Activated naive CD8-positive, alpha-beta T cell treated with anti-CD3 and anti-CD28 coated beads, Interleukin-2, amount 10 ng/mL, durations not matched to agents 7 days and 5 days (primary cell): Measurements from ENCODE around the gene CSRP1. TPM values are rescaled to one million over a fixed set of nuclear protein-coding genes. Genes with fewer than 3 reads are reported as not detected.
A peak's percentile ranks its signal among the peaks of the same experiment; 100 is the strongest.

Experiments used
- ATAC-seq: fragments of 150-1000 bp; cut with Tn5 transposase; one replicate; pipeline ENCODE4 v1.10.0; 2021; ENCODE audit warnings: low read depth, moderate library complexity
- POLR2A ChIA-PET: fragments of 350-600 bp; sonication (Branson Sonifier 250); formaldehyde crosslinking; loops from one replicate; lab custom pipeline; 2021; ENCODE audit warnings: antibody characterized with exemption; lab: Charles Lee
- DNase-seq: peaks from one replicate; pipeline ENCODE4 v3.0.0; 2021
- H3K27ac Mint-ChIP-seq: one replicate; pipeline ENCODE4 v1.8.0; 2022; ENCODE audit warnings: mild to moderate bottlenecking, mixed read lengths
- H3K27me3 Mint-ChIP-seq: one replicate; pipeline ENCODE4 v1.8.0; 2022; ENCODE audit warnings: mild to moderate bottlenecking, moderate library complexity, mixed read lengths
- H3K36me3 Mint-ChIP-seq: one replicate; pipeline ENCODE4 v1.8.0; 2021; ENCODE audit warnings: mild to moderate bottlenecking, mixed read lengths
- H3K4me1 Mint-ChIP-seq: one replicate; pipeline ENCODE4 v1.8.0; 2021; ENCODE audit warnings: mixed read lengths
- H3K4me3 Mint-ChIP-seq: one replicate; pipeline ENCODE4 v1.8.0; 2022; ENCODE audit warnings: mild to moderate bottlenecking, moderate library complexity, mixed read lengths
- H3K9me3 Mint-ChIP-seq: one replicate; pipeline ENCODE4 v1.8.0; 2021; ENCODE audit warnings: mixed read lengths
- total RNA-seq, 2 experiments: library from RNA; stranded (reverse); gene quantifications; one replicate each; pipeline ENCODE4 v1.2.3, GENCODE V29; 2021

CSRP1 gene
- total RNA-seq, 2 experiments from 2014 or later = 61.2 to 66.0 TPM

DNA sequence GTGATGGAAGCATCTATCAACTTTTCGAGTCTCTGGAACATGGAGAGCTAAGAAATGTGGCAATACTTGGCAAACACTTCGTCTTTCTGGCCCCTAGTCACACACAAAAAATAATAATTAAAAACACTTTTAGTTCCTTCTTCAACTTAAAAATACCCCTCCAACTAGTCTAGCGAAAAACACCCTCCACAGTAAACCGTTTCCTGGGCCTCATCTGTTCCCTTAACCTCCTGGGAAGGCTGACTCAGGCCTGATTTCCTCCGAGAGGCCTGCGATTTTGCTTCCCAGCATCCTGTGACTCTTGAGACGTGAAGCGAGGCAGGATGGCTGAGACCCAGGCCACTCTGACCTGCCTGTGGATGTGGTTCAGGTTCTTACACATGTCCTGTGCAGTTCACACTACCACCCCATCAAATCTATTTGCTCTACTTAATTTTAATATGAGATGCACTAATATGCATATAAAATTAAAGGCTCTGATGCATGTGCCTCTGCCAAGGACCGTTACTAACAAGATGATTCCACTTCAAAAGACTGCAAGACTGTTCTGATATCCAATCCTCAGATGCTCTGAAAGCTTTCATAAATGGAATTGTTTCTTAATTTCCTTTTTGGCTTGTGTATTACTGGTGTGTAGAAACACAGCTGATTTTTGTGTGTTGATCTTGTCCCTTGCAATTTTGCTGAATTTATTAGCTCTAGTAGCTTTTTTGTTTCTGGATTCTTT lies 35.5 kb upstream of the CSRP1 start:
- peaks cover 12% of the 10 kb centered on the region for H3K4me1 Mint-ChIP-seq
- POLR2A ChIA-PET = no interaction called here
- H3K4me3 Mint-ChIP-seq = no peak overlapping the region
- no peak for ATAC-seq
- H3K27ac Mint-ChIP-seq = no peak overlapping the region
- H3K9me3 Mint-ChIP-seq = no peaks in the 10 kb centered on the region
- H3K27me3 Mint-ChIP-seq = peaks cover 75% of the 10 kb centered on the region
- no peaks in the 10 kb centered on the region for H3K36me3 Mint-ChIP-seq
- DNase-seq = no peak

DNA sequence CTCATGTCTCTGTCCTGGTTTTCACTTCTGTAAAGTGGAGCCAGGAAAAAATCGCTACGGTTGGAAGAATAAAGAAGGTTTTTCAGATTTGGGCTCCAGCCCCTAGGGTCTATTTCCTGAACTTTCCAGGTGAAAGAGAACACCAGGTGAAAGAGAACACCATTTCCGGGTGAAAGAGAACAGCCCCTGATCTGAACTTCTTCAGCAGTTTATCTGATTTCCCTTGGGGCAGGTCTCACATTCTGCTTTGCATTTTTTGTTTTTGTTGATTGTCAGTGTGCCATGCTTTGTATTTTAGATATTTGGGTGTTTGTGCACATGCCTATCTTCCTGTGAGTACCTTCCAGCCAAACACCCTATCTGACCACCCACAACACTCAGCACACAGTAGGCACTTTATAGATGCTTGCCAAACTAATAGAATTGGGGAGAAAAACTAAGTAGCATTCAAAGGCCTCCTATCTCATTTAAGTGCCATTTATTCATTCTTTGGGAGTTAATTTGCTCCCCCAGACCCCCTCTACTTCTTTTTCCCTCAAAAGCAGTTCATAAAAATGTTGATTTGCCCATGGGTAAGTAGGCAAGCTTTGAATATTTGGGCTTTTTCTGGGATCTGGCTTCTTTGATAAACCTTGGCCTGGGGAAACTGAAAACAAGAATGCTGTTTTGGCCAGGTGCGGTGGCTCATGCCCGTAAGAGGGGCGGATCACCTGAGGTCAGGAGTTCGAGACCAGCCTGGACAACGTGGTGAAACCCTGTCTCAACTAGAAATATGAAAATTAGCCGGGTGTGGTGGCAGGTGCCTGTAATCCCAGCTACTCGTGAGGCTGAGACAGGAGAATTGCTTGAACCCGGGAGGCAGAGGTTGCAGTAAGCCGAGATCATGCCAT lies 34.2 kb upstream of the CSRP1 start:
- H3K27me3 Mint-ChIP-seq = peaks cover 86% of the 10 kb centered on the region
- POLR2A ChIA-PET = no interaction called here
- ATAC-seq (no peak), DNase-seq (no peak)
- no peaks in the 10 kb centered on the region for H3K9me3 Mint-ChIP-seq
- no peak overlapping the region for H3K27ac Mint-ChIP-seq
- H3K4me3 Mint-ChIP-seq = no peak overlapping the region
- H3K36me3 Mint-ChIP-seq = no peaks in the 10 kb centered on the region
- peaks cover 12% of the 10 kb centered on the region for H3K4me1 Mint-ChIP-seq

DNA sequence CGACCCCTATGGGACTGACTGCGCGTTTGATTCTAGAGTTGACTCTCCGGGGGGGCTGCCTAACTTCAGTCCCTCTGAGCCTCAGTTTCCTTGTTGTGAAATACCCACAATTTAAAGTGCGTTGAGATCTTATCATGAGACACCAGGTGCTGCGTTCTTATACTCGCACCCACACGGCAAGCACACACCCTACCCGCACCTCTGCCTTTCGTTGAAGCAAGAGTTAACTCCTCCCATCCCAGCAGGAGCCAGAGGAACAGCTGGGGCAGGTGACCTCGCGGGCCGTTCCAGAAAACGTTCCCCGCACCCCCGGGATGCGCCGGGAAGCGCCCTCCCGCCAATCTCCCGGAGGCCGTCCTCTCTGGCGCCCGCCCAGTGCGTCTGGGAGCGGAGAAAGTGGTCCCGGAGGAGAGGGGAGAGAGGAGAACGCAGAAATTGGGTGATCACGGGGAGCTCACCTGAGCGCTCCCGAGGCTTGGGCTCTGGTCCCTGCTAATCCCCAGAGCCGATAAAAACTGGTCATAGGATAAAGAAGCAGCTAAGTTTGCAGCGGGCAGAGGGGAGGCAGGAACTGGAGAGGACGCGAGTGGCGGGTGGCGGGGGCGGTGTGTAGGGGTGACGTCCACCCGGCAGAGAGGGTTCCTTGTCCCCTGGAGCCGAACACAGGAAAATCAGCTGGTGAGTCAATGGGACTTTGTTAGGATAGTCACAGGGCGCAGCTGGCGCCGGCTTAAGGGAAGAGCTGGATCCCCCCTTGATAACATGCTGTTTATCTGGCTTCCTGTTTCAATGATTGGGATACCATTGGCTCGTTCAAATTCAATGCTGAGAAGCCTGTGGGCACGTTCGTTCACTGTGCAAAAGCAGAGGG lies 32.9 kb upstream of the CSRP1 start:
- H3K9me3 Mint-ChIP-seq = no peaks in the 10 kb centered on the region
- DNase-seq = no peak
- H3K4me3 Mint-ChIP-seq = peak overlapping the region; percentile 65
- peaks cover 81% of the 10 kb centered on the region for H3K27me3 Mint-ChIP-seq
- POLR2A ChIA-PET = no interaction called here
- H3K4me1 Mint-ChIP-seq = peaks cover 14% of the 10 kb centered on the region
- no peaks in the 10 kb centered on the region for H3K36me3 Mint-ChIP-seq
- no peak overlapping the region for H3K27ac Mint-ChIP-seq
- no peak for ATAC-seq

DNA sequence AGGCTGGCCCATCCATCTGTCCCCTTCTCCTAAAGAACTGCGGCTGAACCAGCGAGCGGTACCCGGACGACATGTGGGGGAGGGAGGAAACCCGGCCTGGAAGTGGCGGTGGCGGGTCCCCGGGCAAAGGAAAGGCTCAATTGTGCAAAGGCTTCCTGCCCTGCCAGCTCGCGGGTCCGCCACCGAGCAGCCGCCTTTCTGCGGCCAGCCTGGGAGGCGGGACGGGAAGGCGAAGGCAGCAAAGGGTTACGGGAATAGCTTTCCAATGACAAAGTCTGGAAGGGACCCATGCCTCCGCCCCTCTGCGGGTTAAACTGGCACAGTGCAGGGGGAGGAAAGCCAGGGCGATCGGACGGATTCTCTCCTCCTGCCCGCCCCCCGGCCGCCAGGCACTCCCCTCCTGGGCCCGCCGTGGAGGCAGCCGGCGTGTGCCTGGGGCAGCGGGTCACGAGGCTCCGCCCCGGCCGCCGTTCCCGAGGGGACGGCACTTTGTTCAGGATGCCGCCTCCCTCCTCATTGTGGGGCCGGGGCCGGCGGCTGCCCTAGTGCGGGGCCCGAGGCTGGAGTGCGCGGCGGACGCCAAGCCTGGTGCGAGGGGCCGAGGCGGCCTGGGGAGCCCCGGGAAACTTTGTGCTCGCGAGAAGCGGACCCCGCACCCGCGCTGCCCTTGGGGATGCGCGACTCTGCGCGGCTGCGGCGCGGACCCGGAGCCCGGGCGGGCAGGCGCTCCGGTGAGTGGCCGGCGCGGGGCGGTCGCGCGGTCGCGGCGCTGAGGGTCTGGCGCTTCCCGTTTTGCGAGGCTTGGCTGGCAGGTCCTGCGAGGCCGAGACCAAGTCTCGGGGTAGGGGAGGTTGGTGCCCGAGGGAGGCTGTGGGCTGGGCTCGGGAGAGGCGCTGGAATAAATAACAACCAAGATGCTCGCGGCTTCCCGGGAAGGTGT lies 32.0 kb upstream of the CSRP1 start, which contains the start of gene NAV1:
TSS of gene NAV1 (plus strand) at position 516 of the 940 bp plus-strand sequence. CDS start 83,758 bp downstream, outside the sequence.
- peak within 1 kb of the TSS; percentile 68 for H3K4me3 Mint-ChIP-seq
- POLR2A ChIA-PET = no interaction called here

DNA sequence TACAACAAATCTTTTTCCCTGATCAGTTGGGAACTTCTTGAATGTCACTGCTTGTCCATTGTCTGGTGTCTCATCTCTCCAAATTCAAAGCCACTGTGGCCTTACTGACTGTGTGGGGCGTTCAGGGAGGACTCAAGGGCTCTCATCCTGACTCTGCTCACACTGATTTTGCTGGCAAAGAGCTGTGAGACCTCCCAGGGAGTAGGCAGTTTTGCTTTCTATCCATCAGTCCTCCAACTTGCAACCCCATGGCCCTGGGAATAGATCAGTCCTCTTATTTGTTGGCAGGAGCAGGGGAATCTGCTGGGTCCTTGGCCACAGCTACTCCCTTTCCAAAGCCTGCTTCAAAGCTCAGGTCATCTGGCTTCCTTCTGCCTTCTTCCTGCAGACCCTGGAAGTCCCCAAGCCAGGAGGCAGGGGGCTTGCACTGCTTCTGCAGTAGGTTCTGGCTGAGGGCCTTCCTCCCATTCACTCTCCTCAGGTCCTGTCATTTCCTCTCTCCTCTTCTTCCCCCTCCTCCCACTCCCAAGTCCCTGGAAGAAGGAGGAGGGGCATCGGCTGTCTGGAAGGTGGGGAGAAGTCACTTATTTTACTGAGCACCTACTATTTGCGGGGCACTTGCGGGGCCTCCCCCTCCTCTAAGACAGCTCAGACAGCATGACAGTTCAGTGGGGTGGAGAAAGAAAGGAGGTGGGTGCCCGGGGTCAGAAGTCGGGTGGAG lies 31.1 kb upstream of the CSRP1 start:
- H3K4me3 Mint-ChIP-seq = peak overlapping the region; percentile 68
- peaks cover 14% of the 10 kb centered on the region for H3K4me1 Mint-ChIP-seq
- H3K27me3 Mint-ChIP-seq = peaks cover 67% of the 10 kb centered on the region
- ATAC-seq (no peak), DNase-seq (no peak)
- POLR2A ChIA-PET = no interaction called here
- no peak overlapping the region for H3K27ac Mint-ChIP-seq
- no peaks in the 10 kb centered on the region for H3K9me3 Mint-ChIP-seq
- no peaks in the 10 kb centered on the region for H3K36me3 Mint-ChIP-seq

More for the DNA sequence above, 32.0 kb upstream of the CSRP1 start, which contains the start of gene NAV1:
- no peaks in the 10 kb centered on the region for H3K36me3 Mint-ChIP-seq
- H3K27ac Mint-ChIP-seq = no peak within 1 kb of the TSS
- DNase-seq (peak; percentile 43), ATAC-seq (peak; percentile 55)
- no peaks in the 10 kb centered on the region for H3K9me3 Mint-ChIP-seq
- H3K4me1 Mint-ChIP-seq = peaks cover 14% of the 10 kb centered on the region
- H3K27me3 Mint-ChIP-seq = peaks cover 75% of the 10 kb centered on the region

DNA sequence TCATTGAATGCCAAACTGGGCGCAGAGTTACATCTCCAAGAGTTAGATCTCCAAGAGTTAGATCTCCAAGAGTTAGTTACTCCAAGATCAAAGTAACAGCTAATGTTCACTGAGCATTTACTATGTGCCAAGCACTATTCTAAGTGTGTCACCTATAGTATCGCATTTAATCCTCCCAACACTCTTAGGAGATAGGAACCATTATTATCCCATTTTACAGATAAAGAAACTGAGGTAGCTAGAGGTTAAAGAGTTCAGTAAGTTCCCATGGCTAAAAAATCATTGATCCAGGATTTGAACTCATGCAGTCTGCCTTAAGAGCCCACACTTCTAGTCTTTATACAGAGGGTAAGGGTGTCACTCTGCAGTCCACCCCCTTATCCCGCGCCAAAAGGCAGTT lies 30.5 kb upstream of the CSRP1 start:
- peaks cover 62% of the 10 kb centered on the region for H3K27me3 Mint-ChIP-seq
- no peaks in the 10 kb centered on the region for H3K9me3 Mint-ChIP-seq
- DNase-seq = no peak
- H3K4me1 Mint-ChIP-seq = peaks cover 14% of the 10 kb centered on the region
- H3K4me3 Mint-ChIP-seq = no peak overlapping the region
- POLR2A ChIA-PET = no interaction called here
- H3K27ac Mint-ChIP-seq = no peak overlapping the region
- ATAC-seq = no peak
- H3K36me3 Mint-ChIP-seq = no peaks in the 10 kb centered on the region

DNA sequence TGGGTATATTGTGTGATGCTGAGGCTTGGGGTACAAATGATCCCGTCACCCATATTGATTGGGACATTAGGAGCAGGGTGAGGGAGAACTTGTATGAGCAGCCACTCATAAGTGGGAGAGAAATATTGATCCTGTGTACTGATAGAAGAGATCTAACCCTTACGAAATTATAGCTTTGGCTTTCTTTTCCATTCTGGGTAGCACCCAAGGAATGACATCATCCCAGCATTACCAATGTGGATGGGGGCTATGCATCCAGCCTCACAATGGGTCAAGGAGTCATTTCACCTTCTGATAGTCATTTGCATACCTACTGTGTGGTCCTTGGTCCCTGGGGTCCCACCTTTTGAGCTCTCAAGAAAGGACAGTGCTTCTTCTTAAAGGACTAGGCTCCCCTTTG lies 30.1 kb upstream of the CSRP1 start:
- Mint-ChIP-seq H3K4me1 (peaks cover 14% of the 10 kb centered on the region), H3K27me3 (peaks cover 57% of the 10 kb centered on the region), H3K27ac (no peak overlapping the region), H3K9me3 (no peaks in the 10 kb centered on the region), H3K4me3 (no peak overlapping the region), H3K36me3 (no peaks in the 10 kb centered on the region)
- DNase-seq (no peak), ATAC-seq (no peak)
- POLR2A ChIA-PET = no interaction called here

DNA sequence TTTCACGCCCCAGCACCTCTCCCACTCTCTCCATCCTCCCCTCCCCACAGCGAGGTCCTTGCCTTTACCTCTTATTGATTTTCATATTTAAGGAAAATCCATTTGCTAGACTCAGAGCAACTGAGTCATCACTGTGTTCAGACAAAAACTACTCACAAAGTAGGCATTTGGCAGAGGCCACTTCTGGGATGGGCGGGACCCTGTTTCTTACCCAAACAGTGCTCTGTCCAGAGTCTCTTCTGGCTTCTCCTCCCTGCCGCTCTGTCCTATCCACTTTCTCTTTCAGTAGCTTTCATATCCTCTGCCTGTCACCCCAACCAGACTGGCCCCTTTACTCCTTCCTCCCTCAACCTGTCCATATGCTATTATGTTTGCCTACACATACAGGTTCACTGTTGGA lies 29.6 kb upstream of the CSRP1 start:
- H3K27me3 Mint-ChIP-seq = peaks cover 53% of the 10 kb centered on the region
- H3K27ac Mint-ChIP-seq = no peak overlapping the region
- POLR2A ChIA-PET = no interaction called here
- H3K4me1 Mint-ChIP-seq = peaks cover 14% of the 10 kb centered on the region
- no peaks in the 10 kb centered on the region for H3K36me3 Mint-ChIP-seq
- DNase-seq (no peak), ATAC-seq (no peak)
- no peaks in the 10 kb centered on the region for H3K9me3 Mint-ChIP-seq
- no peak overlapping the region for H3K4me3 Mint-ChIP-seq

DNA sequence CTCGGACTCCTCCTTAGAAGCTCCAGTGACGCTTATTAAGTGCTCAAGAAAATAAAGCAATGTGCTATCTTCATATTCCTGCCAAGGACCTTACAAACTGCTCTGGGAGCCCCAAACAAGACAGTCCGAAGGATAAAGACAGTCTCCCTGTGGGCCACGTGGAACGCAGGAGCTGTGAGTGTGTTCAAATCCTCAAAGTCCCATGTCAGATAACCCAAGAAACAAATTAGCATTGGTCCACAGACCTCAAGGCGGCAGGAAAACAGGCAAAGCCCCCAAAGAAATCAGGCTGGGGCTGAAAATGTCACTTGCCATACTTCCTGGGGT lies 29.0 kb upstream of the CSRP1 start:
- no peak overlapping the region for H3K27ac Mint-ChIP-seq
- POLR2A ChIA-PET = no interaction called here
- no peak overlapping the region for H3K4me3 Mint-ChIP-seq
- DNase-seq (no peak), ATAC-seq (no peak)
- H3K36me3 Mint-ChIP-seq = no peaks in the 10 kb centered on the region
- H3K9me3 Mint-ChIP-seq = no peaks in the 10 kb centered on the region
- peaks cover 46% of the 10 kb centered on the region for H3K27me3 Mint-ChIP-seq
- H3K4me1 Mint-ChIP-seq = peaks cover 14% of the 10 kb centered on the region

DNA sequence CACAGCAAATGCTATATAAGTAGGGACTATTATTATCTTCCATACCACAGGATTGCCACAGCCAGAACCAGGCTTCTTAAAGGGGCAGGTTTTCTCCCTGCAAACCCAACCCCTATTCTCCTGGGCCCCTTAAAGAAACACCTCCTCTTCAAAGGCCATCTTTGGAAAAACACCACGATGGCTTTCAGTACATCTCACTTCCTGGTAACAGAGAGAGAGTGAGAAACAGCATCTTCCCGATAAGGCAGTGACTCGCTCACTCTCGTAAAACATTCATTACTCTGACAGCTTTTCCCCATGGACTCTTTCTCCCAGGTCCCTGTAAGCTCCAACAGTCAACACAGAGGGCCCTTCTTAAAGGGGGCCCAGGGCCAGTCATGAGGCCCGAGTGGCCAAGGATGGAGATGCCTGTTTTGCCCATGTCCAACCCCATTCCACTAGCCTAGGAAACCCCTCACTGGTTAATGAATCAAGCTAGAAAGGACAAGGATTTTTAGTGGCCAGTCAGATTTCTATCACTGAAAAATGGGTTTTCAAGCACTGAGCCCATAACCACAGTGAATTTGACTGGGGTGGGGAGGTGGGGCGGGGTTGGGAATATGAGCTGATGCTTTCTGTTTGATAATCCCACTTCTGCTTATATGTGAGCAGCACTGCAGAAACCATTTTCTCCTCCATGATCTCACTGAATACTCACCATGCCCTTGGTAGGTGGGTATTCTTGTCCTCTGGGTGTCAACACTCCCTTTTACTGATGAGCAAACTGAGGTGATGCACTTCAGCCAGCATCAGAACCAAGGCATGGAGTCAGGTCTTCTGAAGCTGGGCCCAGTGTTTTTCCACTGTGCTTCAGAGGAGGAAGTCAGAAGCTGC lies 28.4 kb upstream of the CSRP1 start:
- Mint-ChIP-seq H3K4me3 (no peak overlapping the region), H3K9me3 (no peaks in the 10 kb centered on the region), H3K4me1 (peaks cover 12% of the 10 kb centered on the region), H3K36me3 (no peaks in the 10 kb centered on the region), H3K27ac (no peak overlapping the region), H3K27me3 (peaks cover 40% of the 10 kb centered on the region)
- POLR2A ChIA-PET = no interaction called here
- ATAC-seq (no peak), DNase-seq (no peak)

DNA sequence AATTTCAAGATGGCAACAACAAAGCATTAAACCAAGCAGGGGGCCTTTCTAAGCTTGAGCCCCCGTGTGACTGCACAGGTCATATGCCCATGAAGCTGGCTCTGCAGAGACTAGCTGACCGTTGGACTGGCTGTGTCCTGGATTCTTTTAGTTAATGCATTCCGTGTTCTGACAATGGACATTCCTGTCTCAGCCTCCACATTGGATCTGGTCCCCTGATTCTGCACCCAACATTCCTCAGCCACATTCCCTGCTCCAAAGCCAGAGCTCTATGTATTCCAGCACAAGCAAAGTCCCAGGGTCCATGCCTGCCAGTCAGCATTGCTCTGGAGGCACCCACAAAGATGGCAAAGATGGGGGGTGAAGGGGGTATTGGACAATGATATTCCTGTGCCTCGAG lies 26.9 kb upstream of the CSRP1 start:
- peaks cover 10% of the 10 kb centered on the region for H3K4me1 Mint-ChIP-seq
- H3K27me3 Mint-ChIP-seq = peaks cover 29% of the 10 kb centered on the region
- no peak overlapping the region for H3K4me3 Mint-ChIP-seq
- no peak for ATAC-seq
- POLR2A ChIA-PET = no interaction called here
- no peaks in the 10 kb centered on the region for H3K36me3 Mint-ChIP-seq
- no peak for DNase-seq
- no peaks in the 10 kb centered on the region for H3K9me3 Mint-ChIP-seq
- H3K27ac Mint-ChIP-seq = no peak overlapping the region
